HG03175 (cell line): ENCODE measurements around the gene EIF5A2.
"Not testable (repeated sequence)": the region's sequence is repeated elsewhere in the genome, so short reads cannot be mapped to it uniquely, and the experiment has no call there.

Experiments used
- ATAC-seq: cut with Tn5 transposase; IDR thresholded peaks from one replicate; pipeline ENCODE4 v1.9.1; 2021; ENCODE audit warnings: mild to moderate bottlenecking, moderate library complexity; ENCODE audit not compliant: unreplicated experiment

Gene EIF5A2

GRCh38 chr3:170908235-170909116 lies at the start of gene EIF5A2:
EIF5A2 (minus strand) TSS chr3:170908637; CDS start chr3:170907806, 831 bp downstream.
- peak; percentile 90 for ATAC-seq

GRCh38 chr3:170956647-170957046 lies 48.2 kb upstream of the EIF5A2 start:
- no peak for ATAC-seq

DNA sequence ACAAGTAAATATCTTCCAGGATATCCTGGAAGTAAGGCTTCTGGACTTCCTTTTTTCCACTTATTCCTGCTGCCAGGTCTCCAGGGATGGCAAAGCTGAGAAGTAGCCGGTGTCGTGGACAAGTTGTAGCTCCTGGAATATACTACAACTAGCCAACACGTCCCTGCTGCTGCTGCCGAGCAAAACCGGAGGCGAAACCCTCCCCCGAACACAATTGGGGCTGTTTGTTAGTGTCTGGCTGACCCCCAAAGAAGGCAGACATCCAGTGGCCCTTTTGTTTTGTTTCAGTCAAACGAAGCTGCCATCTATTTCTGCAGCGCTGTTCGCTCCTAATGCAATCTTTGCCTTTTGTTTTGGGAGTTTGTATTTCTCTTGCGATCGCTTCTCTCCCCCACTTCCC lies 45.3 kb upstream of the EIF5A2 start:
- ATAC-seq: no peak

DNA sequence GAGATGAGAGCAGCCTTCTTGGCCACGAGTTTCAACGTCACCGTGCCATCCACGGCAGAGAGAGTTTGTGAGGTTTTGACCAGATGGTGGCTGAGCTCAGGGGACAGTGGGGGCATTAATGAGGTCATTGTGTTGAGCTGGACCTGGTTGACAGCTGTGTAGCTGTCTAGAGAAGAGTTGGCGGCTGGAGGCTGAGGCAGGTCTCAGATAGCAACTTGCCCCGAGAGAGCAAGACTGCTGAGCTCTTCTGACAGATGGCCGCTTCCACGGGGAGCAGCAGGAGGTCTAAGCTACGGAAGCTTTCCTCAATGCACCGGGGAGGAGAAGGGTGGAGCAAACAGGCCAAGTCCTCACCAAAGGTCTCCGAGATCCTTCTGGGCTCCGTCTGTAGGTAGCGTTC lies 44.8 kb upstream of the EIF5A2 start:
- ATAC-seq: no peak

DNA sequence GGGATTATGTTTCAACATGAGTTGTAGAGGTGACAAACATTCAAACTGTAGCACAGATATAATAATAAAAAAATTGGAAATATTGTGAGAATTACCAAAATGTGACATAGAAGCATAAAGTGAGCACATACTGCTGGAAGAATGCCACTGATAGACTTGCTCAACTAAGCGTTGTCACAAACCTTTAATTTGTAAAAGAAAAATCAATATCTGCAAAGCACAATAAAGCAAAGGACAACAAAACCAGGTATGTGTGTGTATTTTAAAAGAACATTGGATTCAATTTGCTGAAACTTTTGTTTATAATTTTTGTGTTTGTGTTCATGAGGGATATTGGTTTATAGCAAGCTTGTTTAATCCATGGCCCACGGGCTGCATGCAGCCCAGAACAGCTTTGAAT lies 40.8 kb upstream of the EIF5A2 start:
- ATAC-seq: no peak

DNA sequence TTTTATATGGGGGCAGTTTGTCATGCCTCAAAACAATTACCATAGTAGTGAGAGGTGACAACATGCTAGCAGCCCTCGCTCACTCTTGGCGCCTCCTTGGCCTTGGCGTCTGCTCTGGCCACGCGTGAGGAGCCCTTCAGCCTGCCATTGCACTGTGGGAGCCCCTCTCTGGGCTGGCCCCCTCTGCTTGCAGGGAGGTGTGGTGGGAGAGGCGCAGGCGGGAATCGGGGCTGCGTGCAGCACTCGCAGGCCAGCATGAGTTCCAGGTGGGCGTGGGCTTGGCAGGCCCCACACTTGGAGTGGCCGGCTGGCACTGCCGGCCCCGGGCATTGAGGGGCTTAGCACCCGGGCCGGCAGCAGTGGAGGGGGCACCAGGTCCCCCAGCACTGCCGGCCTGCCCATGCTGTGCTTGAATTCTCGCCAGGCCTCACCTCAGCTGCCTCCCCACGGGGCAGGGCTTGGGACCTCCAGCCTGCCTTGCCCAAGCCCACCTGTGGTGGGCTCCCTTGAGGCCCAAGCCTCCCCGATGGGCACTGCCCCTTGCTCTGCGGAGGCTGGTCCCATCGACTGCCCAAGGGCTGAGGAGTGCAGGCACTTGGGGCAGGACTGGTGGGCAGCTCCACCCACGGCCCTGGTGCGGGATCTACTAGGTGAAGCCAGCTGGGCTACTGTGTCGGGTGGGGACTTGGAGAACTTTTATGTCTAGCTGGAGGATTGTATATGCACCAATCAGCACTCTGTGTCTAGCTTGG lies 38.8 kb upstream of the EIF5A2 start:
- ATAC-seq: no peak

DNA sequence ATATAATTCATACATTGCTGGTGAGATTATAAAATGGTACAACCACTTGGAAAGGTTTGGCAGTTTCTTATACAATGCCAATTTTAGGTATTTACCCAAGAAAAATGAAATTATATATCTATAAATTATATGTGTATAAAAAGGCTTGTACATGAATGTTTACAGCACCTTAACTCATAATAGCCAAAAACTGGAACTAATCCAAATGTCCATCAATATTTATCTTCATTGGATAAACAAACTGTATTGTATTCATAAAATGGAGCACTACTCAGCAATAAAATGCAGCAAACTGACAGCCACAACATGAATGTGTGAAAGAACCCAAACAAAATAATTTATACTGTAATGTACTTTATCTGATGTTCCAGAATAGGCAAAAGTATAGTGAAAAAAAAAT lies 33.6 kb upstream of the EIF5A2 start:
- no peak for ATAC-seq

DNA sequence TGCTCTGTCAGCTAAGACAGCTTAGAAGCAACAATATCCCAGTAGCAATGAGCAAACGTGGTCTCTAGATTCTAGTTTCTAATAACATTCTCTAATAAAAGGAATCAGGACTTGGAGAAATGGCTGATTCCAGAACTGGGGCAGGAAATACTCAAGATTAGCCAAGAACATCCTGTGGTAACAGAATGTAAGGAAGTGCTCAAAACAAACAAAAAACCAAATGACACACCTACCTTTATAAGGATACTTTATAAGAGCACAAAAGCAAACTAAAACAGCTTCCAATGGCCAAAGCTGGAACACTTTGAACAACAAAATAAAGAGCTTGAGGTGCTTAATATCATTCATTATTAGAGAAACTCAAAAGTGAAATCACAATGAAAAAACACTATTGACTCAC lies 33.1 kb upstream of the EIF5A2 start:
- ATAC-seq: no peak

DNA sequence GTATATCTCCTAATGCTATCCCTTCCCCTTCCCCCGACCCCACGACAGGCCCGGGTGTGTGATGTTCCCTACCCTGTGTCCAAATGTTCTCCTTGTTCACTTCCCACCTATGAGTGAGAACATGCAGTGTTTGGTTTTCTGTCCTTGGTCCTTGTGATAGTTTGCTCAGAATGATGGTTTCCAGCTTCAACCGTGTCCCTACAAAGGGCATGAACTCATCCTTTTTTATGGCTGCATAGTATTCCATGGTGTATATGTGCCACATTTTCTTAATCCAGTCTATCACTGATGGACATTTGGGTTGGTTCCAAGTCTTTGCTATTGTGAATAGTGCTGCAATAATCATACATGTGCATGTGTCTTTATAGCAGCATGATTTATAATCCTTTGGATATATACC lies 24.6 kb upstream of the EIF5A2 start:
- not testable (repeated sequence) for ATAC-seq

GRCh38 chr3:170923553-170923952 lies 15.1 kb upstream of the EIF5A2 start:
- ATAC-seq: not testable (repeated sequence)

- ATAC-seq: no peak
Observed at GRCh38 chr3:170918715-170919114, 10.3 kb upstream of the EIF5A2 start.

DNA sequence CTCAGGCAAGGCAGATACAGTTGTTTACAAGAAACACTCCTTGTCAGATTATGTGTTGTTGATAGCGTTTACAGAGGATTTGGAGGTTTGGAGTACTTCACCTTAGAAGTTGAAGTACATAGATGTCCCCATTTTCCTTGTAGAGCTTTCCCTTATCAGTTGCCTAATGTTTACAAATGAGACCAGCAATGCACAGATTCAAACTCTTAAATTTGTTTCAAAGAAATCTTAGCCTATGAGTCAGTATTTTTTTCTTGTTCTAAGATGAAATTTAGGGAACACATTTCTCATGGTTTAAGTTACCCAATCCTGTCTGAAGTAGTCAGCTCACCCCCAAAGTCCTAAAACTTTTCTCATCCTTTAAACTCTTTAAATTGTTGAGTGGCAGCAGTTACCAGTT lies 6.3 kb upstream of the EIF5A2 start:
- no peak for ATAC-seq

- no peak for ATAC-seq
Observed at GRCh38 chr3:170914212-170914611, 5.8 kb upstream of the EIF5A2 start.

GRCh38 chr3:170911051-170911450 lies 2.6 kb upstream of the EIF5A2 start:
- ATAC-seq: no peak

DNA sequence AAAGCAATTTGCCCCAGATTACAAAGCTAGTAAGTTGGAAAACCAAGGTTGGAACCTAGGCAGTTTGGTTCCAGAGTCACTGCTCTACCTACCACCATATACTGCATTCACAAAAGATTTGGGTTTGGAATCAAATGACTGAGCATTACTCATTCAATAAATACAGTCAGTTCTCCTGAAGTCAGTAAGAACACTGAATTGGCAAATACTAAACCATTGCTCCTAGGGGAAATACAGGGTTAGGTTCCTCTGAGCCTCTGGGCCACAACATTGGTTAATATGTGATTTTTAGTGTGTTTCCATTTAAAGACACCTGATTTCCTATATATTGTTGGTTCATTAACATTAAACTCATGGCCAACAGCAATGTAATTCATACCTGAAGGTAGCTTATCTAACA lies 2.1 kb upstream of the EIF5A2 start:
- no peak for ATAC-seq

- no peak for ATAC-seq
Observed at GRCh38 chr3:170909129-170909903, 879 bp upstream of the EIF5A2 start.

DNA sequence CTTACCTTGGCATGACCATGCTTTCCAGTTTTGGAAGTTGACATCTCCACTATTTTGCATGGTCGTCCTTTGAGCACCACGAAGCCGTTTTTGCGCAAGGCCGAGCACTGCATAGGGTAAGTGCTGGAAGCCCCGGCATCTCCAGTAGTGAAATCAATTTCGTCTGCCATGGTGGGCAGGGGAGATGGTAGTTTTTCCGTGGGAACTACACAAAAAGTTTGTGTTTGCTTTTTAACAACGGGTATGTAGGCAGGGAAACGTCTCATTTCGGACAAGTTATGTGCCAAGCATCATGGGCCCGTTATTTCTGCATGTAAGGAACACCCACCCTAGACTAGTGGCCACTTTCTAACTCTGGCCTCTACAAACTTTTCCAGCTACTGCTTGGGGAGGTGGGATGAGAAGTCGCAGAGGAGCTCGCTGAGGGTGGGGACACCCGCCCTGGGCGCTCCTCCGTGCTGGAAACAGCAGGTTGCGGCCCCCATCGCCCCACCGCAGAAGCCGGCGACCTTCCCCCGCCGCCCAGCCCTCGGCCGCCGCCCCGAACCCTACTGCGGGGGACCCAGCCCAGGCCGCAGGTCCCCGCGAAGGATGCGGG lies 701 bp downstream of the EIF5A2 start:
- no peak for ATAC-seq

DNA sequence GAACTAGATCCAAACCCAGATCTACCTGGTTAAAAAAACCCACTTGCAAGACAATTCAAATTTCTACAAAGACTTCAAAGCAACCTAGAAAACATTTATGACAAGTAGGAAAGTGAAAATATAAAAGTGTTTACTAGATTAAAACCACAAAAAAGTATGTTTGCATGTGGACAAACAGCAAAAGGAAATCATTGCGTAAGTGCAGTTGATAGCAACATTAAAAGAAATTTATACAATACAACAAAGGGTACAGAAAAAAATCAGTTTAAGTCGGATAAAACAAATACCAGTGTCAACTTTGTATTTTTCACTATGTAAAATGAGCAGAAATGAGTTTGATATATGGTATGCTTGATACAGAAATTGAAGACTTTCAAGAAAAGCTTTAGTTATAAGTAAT lies 2.6 kb downstream of the EIF5A2 start:
- no peak for ATAC-seq

DNA sequence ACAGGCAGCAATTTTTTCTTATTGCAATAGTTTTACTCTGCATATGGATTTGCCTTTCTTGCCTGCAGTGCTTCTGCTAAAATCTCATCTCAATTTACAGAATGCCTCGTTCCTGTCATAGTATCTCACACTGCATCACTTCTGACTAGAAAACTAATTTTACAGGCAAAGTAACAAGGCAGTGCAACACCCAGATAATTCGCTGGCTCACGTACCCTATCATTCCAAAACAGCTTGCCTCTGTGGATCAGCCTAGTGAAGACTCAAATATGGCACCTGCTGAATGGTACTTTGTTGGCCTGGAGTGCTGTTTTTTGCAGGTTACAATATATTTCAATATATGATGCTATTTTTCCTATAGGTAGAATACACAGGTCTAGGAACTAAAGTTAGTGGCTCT lies 5.3 kb downstream of the EIF5A2 start:
- ATAC-seq: no peak

GRCh38 chr3:170899455-170899854 lies 9.0 kb downstream of the EIF5A2 start:
- no peak for ATAC-seq

GRCh38 chr3:170897978-170898377 lies 10.5 kb downstream of the EIF5A2 start:
- ATAC-seq: no peak
